ENCODE data around the gene CNPY1. TPM values are rescaled to one million over a fixed set of nuclear protein-coding genes. Genes with fewer than 3 reads are reported as not detected.

The CNPY1 gene
- total RNA-seq, 2 donors from 2014 or later = 0.33 TPM; not detected in 1

DNA sequence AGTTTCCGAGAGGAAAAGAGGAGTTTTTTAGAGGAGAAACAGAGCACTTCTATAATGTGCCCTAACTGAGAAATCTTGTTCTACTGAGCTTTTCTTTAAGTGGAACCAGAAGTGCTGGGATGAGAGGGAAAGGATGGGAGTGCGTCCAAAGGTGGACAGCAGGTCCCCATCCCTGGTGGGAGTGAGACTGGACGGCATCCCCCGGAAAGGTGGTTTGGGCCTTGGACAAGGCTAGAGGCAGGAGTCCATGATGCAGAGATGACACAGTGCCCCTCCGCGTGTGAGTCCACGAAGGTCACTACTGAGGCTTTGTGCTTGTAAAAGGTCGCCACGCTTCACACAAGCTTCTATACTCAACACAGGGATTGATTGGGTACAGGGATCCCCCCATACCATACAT is 94.5 kb downstream of the CNPY1 start:
- Histone ChIP-seq H3K9me3 (ENCODE audit: control insufficient read depth, low read length) (no peaks in the 10 kb centered on the region), H3K9ac (ENCODE audit: extremely low read depth, low read length, poor library complexity, severe bottlenecking) (no peak overlapping the region), H3K27me3 (ENCODE audit: control insufficient read depth, insufficient read depth, low read length, poor library complexity, severe bottlenecking) (peaks cover 100% of the 10 kb centered on the region), H3K27ac (ENCODE audit: low read depth, low read length) (no peak overlapping the region), H3K36me3 (ENCODE audit: control insufficient read depth, insufficient read depth, low read length) (no peaks in the 10 kb centered on the region), H3K4me3 (ENCODE audit: low read length) (no peak overlapping the region), H3K4me1 (ENCODE audit: control insufficient read depth, insufficient read depth, low read length) (peaks cover 5% of the 10 kb centered on the region)
- no peak overlapping the region for H3K4me3 Mint-ChIP-seq
- peaks cover 10% of the 10 kb centered on the region for H3K4me1 Mint-ChIP-seq
- TF ChIP-seq, protein P1, sequence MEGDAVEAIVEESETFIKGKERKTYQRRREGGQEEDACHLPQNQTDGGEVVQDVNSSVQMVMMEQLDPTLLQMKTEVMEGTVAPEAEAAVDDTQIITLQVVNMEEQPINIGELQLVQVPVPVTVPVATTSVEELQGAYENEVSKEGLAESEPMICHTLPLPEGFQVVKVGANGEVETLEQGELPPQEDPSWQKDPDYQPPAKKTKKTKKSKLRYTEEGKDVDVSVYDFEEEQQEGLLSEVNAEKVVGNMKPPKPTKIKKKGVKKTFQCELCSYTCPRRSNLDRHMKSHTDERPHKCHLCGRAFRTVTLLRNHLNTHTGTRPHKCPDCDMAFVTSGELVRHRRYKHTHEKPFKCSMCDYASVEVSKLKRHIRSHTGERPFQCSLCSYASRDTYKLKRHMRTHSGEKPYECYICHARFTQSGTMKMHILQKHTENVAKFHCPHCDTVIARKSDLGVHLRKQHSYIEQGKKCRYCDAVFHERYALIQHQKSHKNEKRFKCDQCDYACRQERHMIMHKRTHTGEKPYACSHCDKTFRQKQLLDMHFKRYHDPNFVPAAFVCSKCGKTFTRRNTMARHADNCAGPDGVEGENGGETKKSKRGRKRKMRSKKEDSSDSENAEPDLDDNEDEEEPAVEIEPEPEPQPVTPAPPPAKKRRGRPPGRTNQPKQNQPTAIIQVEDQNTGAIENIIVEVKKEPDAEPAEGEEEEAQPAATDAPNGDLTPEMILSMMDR (conservative IDR thresholded peaks at IDR 0.05) = no peak
- H3K27ac Mint-ChIP-seq = no peak overlapping the region
- no peaks in the 10 kb centered on the region for H3K9me3 Mint-ChIP-seq
- 23 to 43% methylated on average over 1 to 9 of the region's 9 CpGs for WGBS, 2 experiments (ENCODE audit: insufficient coverage in 1 of 2, insufficient read length in 1 of 2)
- H3K36me3 Mint-ChIP-seq (ENCODE audit: low read depth) = no peaks in the 10 kb centered on the region
- DNase-seq = no peak
- peaks cover 100% of the 10 kb centered on the region for H3K27me3 Mint-ChIP-seq (ENCODE audit: insufficient read depth)

Other genes starting within 250 kb of the CNPY1 start
- gene INSIG1, start 248.7 kb downstream of the CNPY1 start, total RNA-seq = 10 to 100 TPM; 27.2 to 36.9 TPM
- gene EN2, start 88.4 kb downstream of the CNPY1 start, total RNA-seq = not detected
- 10 to 100 TPM; 86.8 to 87.1 TPM for gene RBM33, start 98.1 kb upstream of the CNPY1 start, total RNA-seq